OCI-LY7 (cell line): Measurements from ENCODE around the gene MT1HL1. TPM values are rescaled to one million over a fixed set of nuclear protein-coding genes. Genes with fewer than 3 reads are reported as not detected.
"Not testable (repeated sequence)": the region's sequence is repeated elsewhere in the genome, so short reads cannot be mapped to it uniquely, and the experiment has no call there.

Experiments used
- BruUV-seq: library from RNA; stranded (reverse); fragments of 400-500 nt; replicated peaks from 2 replicates; lab custom pipeline; 2021; lab: Mats Ljungman, UMichigan
- CTCF ChIA-PET: fragments of 300-600 bp; sonication (Branson Sonifier 250); formaldehyde crosslinking; loops from one replicate; lab custom pipeline; 2022; ENCODE audit warnings: antibody characterized with exemption; ENCODE audit not compliant: unreplicated experiment; lab: Charles Lee
- POLR2A ChIA-PET: fragments of 300-600 bp; sonication (Branson Sonifier 250); formaldehyde crosslinking; loops from one replicate; lab custom pipeline; 2022; ENCODE audit warnings: antibody characterized with exemption; lab: Charles Lee
- DNase-seq: peaks from one replicate; pipeline ENCODE4 v3.0.0-alpha.2; 2015; ENCODE audit warnings: low spot score
- H2AFZ ChIP-seq: fragments of 200-600 bp; sonication (generic), shearing (Covaris generic); 2 replicates; pipeline ENCODE4 v1.6.1; 2014; ENCODE audit warnings: mild to moderate bottlenecking, antibody characterized with exemption, low read length, moderate library complexity
- H3K27ac ChIP-seq: fragments of 200-600 bp; sonication (generic); 2 replicates; pipeline ENCODE4 v1.5.1; 2014; ENCODE audit warnings: mixed run types, low read depth, mild to moderate bottlenecking, moderate library complexity, low read length, inconsistent platforms; ENCODE audit not compliant: poor library complexity, severe bottlenecking
- H3K36me3 ChIP-seq: fragments of 200-600 bp; sonication (generic); 2 replicates; pipeline ENCODE4 v1.6.1; 2014; ENCODE audit warnings: mild to moderate bottlenecking, antibody characterized with exemption, low read length, moderate library complexity, mixed read lengths; ENCODE audit not compliant: insufficient read depth
- H3K4me1 ChIP-seq: fragments of 200-600 bp; sonication (generic); 2 replicates; pipeline ENCODE4 v1.5.1; 2014; ENCODE audit warnings: mild to moderate bottlenecking, low read length; ENCODE audit not compliant: insufficient read depth, poor library complexity, severe bottlenecking
- H3K4me2 ChIP-seq: fragments of 200-600 bp; sonication (generic); 2 replicates; pipeline ENCODE4 v1.6.1; 2014; ENCODE audit warnings: mild to moderate bottlenecking, low read length
- H3K4me3 ChIP-seq: fragments of 200-600 bp; sonication (generic); 2 replicates; pipeline ENCODE4 v1.5.1; 2014; ENCODE audit warnings: mild to moderate bottlenecking, low read depth, low read length; ENCODE audit not compliant: poor library complexity, severe bottlenecking
- H3K79me2 ChIP-seq: fragments of 200-600 bp; sonication (generic); 2 replicates; pipeline ENCODE4 v1.6.1; 2016; ENCODE audit warnings: low read depth, mild to moderate bottlenecking, low read length, moderate library complexity, mixed read lengths; ENCODE audit not compliant: insufficient read depth
- H3K9me2 ChIP-seq: fragments of 200-600 bp; sonication (generic); 2 replicates; pipeline ENCODE4 v1.6.1; 2016; ENCODE audit warnings: mild to moderate bottlenecking, low read length, mixed read lengths; ENCODE audit not compliant: insufficient read depth
- H3K9me3 ChIP-seq: fragments of 200-600 bp; sonication (generic); 2 replicates; pipeline ENCODE4 v1.6.1; 2014; ENCODE audit warnings: mild to moderate bottlenecking, mixed run types, low read length, mixed read lengths
- H4K20me1 ChIP-seq: fragments of 200-600 bp; sonication (generic); 2 replicates; pipeline ENCODE4 v1.6.1; 2014; ENCODE audit warnings: mild to moderate bottlenecking, antibody characterized with exemption, low read length, moderate library complexity, mixed read lengths; ENCODE audit not compliant: insufficient read depth
- CTCF ChIP-seq: fragments of 200-600 bp; sonication (generic); conservative IDR thresholded peaks from 2 replicates; pipeline ENCODE4 v1.5.1; 2014; ENCODE audit warnings: mild to moderate bottlenecking, antibody characterized with exemption, low read length, moderate library complexity, mixed read lengths
- EZH2phosphoT487 ChIP-seq: fragments of 200-600 bp; sonication (generic); IDR thresholded peaks from 2 replicates; pipeline ENCODE4 v1.6.1; 2018; ENCODE audit warnings: low read depth, borderline replicate concordance, mild to moderate bottlenecking, mixed run types, antibody characterized with exemption, low read length, moderate library complexity, mixed read lengths
- intact Hi-C: fragments of 100-400 bp; cut with micrococcal nuclease; formaldehyde crosslinking; loops from one replicate; pipeline ENCODE4 v1.10.0; 2022; ENCODE audit not compliant: unreplicated experiment
- total RNA-seq, 2 experiments: library from RNA; depleted of rRNA in 1 of 2; stranded (reverse); fragments of >200 nt in 1 of 2; shearing (Covaris generic) in 1 of 2; gene quantifications; 2 replicates each; pipeline ENCODE4 v1.2.3, GENCODE V29; 2014 to 2022

Gene MT1HL1
- total RNA-seq, 2 experiments from 2014 or later, result not detected

- POLR2A ChIA-PET, result no interaction called here
Observed at GRCh38 chr1:236979149-236979900, 24.9 kb downstream of the MT1HL1 start.

GRCh38 chr1:236978740-236979139, 25.5 kb downstream of the MT1HL1 start:
- intact Hi-C loops, result no loop called here
- Histone ChIP-seq H3K9me3 (no peaks in the 10 kb centered on the region), H3K4me2 (no peak overlapping the region), H3K9me2 (no peaks in the 10 kb centered on the region), H3K79me2 (no peaks in the 10 kb centered on the region), H3K27ac (no peak overlapping the region), H3K4me3 (no peak overlapping the region), H2AFZ (no peak overlapping the region), H4K20me1 (no peaks in the 10 kb centered on the region), H3K4me1 (no peaks in the 10 kb centered on the region), H3K36me3 (no peaks in the 10 kb centered on the region)
- ChIA-PET POLR2A (no interaction called here), CTCF (no interaction called here)
- TF ChIP-seq CTCF, result no peak
- no peak for TF ChIP-seq EZH2phosphoT487
- no peak for DNase-seq
- BruUV-seq, result no TSS peak

More at GRCh38 chr1:236979149-236979900, 24.9 kb downstream of the MT1HL1 start:
- H4K20me1 ChIP-seq, result no peaks in the 10 kb centered on the region
- no peaks in the 10 kb centered on the region for H3K36me3 ChIP-seq
- no TSS peak for BruUV-seq
- DNase-seq, result no peak
- H3K79me2 ChIP-seq, result no peaks in the 10 kb centered on the region
- H3K9me2 ChIP-seq, result no peaks in the 10 kb centered on the region
- H2AFZ ChIP-seq, result no peak overlapping the region
- H3K9me3 ChIP-seq, result no peaks in the 10 kb centered on the region
- no peaks in the 10 kb centered on the region for H3K4me1 ChIP-seq
- H3K27ac ChIP-seq, result no peak overlapping the region
- H3K4me3 ChIP-seq, result no peak overlapping the region
- intact Hi-C loops, result no loop called here
- TF ChIP-seq CTCF (no peak), EZH2phosphoT487 (no peak)
- CTCF ChIA-PET, result no interaction called here
- no peak overlapping the region for H3K4me2 ChIP-seq

- H3K4me1 ChIP-seq, result no peaks in the 10 kb centered on the region
- no peak overlapping the region for H3K4me2 ChIP-seq
- DNase-seq, result no peak
- no peak overlapping the region for H2AFZ ChIP-seq
- intact Hi-C loops, result no loop called here
- H3K9me2 ChIP-seq, result no peaks in the 10 kb centered on the region
- H3K9me3 ChIP-seq, result no peaks in the 10 kb centered on the region
- ChIA-PET CTCF (no interaction called here), POLR2A (no interaction called here)
- H4K20me1 ChIP-seq, result no peaks in the 10 kb centered on the region
- no peaks in the 10 kb centered on the region for H3K79me2 ChIP-seq
- no TSS peak for BruUV-seq
- no peak overlapping the region for H3K27ac ChIP-seq
- TF ChIP-seq CTCF (no peak), EZH2phosphoT487 (no peak)
- H3K4me3 ChIP-seq, result no peak overlapping the region
- H3K36me3 ChIP-seq, result no peaks in the 10 kb centered on the region
Observed at GRCh38 chr1:236975461-236975860, 28.8 kb downstream of the MT1HL1 start.

- H3K9me2 ChIP-seq, H3K36me3 ChIP-seq, intact Hi-C loops, BruUV-seq, H2AFZ ChIP-seq, H4K20me1 ChIP-seq, H3K4me3 ChIP-seq, H3K27ac ChIP-seq, H3K4me1 ChIP-seq, H3K79me2 ChIP-seq, H3K4me2 ChIP-seq, CTCF ChIA-PET, DNase-seq, H3K9me3 ChIP-seq: not testable (repeated sequence)
- POLR2A ChIA-PET, result interaction anchor here (0.7 kb wide), 1 partner anchor 173 kb away, joined by 5 read pairs; no protein-coding TSS in a partner anchor
Observed at GRCh38 chr1:236974025-236974424, 30.2 kb downstream of the MT1HL1 start.
